GM03348 (cell line): ENCODE results near the gene POU2F1.
A peak's percentile ranks its signal among the peaks of the same experiment; 100 is the strongest.

ENCODE experiments used
- DNase-seq: peaks from one replicate; pipeline ENCODE4 v3.0.0; 2012; ENCODE audit warnings: low spot score

The POU2F1 gene

DNA sequence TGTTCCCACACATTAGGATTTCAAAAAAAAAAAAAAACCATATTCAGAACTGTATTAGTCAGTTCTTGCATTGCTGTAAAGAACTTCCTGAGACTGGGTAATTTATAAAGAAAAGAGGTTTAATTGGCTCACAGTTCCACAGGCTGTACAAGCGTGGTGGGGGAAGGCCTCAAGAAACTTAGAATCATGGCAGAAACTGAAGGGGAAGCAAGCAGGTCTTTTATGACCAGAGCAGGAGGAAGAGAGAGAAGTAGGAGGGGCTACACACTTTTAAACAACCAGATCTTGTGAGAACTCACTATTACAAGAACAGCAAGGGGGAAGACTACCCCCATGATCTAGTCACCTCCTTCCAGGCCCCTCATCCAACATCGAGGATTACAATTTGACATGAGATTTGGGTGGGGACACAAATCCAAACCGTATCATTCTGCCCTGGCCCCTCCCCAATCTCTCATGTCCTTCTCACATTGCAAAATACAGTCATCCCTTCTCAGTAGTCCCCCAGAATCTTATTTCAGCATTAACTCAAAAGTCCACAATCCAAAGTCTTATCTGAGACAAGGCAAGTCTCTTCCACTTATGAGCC lies 51.8 kb downstream of the POU2F1 start:
- no peak for DNase-seq

- peak; percentile 7 for DNase-seq
These were observed 52.5 kb downstream of the POU2F1 start for GRCh38 chr1:167273027-167273800.

- DNase-seq: no peak
These were observed 53.4 kb downstream of the POU2F1 start for GRCh38 chr1:167274061-167274460.

- no peak for DNase-seq
These were observed 56.3 kb downstream of the POU2F1 start for GRCh38 chr1:167276969-167277368.

DNA sequence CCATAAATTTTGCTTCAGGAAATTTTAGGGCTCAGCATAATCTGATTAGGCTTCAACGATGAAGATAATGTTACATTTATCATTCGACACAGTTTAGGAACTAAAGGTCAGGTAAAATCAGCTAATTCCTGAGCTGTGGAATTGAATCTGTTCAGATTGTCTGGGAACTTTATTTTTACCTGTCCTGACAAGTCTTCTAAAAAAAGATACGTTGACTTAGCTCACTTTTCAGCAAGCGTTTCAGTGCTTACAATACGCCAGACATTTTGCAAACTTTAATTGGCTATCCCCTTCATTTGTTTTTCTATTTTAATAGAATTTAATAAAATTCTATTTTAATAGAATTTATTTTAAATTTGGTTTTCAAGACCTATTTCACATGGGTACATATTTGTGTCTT lies 57.8 kb downstream of the POU2F1 start:
- no peak for DNase-seq

DNA sequence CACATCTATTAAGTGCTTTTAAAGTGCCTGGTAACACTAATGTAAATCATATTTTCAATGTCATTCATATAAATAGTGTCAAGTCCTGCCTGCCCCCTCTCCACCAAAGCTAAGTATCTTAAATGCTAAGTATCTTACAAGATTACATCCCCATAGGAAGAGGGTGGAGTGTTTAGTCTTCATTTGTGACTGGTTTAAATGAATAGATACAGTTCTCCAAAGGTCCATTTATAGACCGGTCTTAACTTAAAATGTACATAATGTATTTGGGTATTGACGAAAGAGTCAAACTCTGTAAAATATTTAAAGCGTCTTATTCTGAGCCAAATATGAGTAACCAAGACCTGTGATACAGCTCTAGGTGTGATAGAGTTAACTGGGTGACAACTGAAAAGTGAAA lies 60.2 kb downstream of the POU2F1 start:
- no peak for DNase-seq

DNA sequence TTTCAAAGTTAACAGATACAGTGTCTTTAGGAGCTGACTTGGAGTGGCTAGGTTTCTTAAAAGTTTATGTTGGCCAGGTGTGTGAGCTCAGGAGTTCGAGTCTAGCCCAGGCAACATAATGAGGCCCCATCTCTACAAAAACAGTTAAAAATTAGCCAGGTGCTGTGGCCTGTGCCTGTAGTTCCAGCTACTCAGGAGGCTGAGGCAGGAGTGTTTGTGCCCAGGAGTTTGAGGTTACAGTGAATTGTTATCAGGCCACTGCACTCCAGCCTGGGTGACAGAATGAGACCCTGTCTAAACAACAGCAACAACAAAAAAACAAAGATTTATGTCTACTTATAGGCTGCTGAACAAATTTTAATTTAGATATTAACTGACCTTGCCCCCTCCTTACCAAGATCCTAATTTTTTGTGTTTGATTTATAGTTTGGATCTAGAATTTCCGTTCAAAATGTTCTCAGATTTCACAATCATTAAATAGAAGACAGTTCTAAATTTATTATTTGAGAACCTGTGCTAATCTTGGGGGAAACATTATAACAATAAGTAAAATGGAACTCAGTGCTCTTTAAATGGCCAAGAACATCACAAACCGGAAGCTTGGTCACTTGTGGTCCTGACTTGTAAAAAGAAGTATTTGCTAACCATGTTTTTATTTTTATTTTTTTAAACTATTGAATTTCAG lies 67.8 kb downstream of the POU2F1 start:
- DNase-seq: no peak

GRCh38 chr1:167289075-167289442 lies 68.4 kb downstream of the POU2F1 start:
- no peak for DNase-seq

- DNase-seq: no peak
These were observed 69.3 kb downstream of the POU2F1 start for GRCh38 chr1:167289966-167290365.

GRCh38 chr1:167291539-167292185 lies 71.0 kb downstream of the POU2F1 start:
- no peak for DNase-seq

DNA sequence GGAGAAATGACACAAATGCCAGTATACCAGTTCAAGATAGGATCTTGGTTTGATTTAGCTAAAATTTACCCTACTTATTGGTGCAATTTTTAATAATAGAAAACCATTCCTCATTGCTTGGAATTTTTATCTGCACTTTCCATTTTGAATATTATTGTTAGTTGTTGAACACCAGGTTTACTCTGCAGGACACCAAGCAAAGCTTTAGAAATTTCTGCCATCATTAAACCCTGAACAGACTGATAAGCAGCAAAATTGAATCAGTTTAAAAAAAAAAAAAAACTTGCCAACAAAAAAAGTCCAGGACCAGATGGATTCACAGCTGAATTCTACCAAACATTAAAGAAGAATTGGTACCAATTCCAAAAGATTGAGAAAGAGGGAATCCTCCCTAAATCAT lies 71.5 kb downstream of the POU2F1 start:
- no peak for DNase-seq

DNA sequence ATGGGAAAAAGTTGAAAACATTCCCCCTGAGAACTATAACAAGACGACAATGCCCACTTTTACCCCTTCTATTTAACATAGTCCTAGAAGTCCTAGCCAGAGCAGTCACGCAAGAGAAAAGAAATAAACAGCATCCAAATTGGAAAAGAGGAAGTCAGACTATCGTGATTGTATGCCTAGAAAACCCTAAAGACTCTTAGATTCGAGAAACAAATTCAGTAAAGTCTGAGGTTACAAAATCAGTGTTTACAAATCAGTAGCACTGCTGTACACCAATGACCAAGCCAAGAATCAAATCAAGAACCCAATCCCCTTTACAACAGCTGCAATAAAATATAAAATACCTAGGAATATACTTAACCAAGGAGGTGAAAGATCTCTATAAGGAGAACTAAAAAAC lies 72.4 kb downstream of the POU2F1 start:
- DNase-seq: no peak

DNA sequence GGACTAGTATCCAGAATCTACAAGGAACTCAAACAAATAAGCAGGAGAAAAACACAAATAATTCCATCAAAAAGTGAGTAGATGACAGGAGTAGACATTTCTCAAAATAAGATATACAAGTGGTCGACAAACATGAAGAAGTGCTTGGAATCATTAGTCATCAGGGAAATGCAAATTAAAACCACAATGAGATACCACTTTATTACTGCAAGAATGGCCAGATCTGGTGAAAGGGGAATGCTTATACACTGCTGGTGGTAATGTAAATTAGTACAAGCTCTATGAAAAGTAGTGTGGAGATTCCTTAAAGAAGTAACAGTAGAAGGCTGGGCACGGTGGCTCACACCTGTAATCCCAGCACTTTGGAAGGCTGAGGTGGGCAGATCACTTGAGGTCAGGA lies 73.8 kb downstream of the POU2F1 start:
- DNase-seq: no peak

DNA sequence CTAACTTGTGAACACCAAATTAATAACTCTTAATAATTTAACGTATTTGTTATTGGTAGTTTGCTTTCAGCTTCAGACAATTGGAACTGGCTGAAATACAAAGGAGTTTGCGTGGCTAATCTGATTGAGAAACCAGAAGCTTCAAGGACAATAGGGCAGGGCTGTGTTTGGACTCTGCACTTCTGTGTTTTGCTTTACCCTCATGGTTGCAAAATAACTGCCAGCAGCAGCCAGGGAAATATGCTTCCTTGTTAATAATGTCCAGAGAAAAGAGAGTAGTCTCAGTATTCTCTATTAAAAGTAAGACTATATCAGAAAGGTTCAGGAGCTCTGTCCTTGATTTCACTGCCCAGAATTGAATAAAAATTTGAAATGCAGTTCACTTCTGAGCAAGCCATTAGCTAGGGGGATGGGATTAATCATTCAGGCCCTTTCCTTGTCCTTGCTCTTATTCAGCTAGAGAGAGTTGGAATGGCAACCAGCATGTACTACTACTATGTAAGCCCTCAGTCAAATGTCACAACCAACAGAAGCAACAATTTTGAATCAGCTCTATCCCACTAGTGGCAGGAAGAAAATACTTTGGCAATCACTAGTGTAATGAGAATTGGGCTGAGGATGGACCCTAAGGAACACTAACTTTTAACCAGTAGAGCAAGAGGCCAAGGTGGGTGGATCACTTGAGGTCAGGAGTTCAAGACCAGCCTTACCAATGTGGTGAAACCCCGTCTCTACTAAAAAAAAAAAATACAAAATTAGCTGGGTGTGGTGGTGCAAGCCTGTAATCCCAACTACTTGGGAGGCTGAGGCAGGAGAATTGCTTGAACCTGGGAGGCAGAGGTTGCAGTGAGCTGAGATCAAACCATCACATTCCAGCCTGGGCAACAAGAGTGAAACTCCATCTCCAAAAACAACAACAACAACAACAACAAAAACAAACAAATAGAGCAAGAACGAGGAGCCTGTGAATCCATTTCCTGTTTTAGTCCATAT lies 76.8 kb downstream of the POU2F1 start:
- DNase-seq: peak; percentile 24

DNA sequence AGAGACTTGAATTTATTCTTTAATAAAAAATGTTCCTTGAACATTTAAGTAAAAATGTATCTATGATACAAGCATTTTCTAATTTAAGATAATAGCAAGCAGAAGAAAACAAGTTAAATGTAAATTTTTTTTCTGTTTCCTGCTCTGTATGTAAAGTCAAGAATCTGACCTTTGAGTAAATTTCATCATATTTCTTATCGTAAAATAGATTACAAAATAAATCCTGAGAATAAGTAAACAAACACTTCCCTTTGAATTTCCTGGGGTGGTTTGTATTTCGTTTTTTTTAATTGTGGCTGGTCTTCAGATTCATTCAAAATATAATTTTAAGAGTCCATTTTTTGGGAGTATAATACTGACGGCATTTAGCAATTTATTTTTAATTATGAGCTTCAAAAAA lies 77.6 kb downstream of the POU2F1 start:
- DNase-seq: no peak

DNA sequence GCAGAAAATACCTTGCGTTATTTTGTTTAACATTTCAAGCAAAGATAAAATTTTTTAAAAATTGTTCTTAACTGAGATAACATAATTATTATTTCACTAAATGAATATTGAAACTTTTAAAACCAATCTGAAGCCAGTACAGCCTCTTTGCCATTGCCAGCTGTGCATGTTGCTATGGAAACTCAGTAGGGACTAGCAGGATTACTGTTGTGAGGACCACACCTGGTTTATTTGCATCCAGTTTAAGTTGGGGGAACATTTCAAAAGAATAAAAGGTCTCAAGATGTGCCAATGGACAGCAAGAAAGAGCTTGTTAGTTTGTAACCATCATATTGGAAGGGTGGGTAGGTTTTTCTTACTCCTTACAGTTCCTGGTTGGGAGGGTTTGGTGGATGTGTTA lies 80.7 kb downstream of the POU2F1 start:
- DNase-seq: no peak

DNA sequence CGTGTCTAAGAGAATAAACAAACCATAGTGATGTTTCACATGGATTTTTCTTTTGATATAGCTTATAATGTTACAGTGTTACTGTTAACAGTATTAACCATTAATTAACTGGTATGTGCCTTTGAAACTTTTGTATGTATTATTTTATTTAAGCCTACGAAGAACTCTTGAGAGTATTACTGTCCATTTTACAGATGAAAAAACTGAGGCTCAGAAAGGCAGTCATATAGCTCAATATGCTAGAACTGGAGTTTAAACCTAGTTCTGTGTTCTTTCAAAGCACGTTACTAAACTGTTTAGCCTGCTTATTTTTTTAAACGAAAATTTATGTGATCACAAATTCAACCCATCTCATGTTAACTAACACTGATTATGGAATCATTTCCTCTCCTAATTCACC lies 83.5 kb downstream of the POU2F1 start:
- no peak for DNase-seq

DNA sequence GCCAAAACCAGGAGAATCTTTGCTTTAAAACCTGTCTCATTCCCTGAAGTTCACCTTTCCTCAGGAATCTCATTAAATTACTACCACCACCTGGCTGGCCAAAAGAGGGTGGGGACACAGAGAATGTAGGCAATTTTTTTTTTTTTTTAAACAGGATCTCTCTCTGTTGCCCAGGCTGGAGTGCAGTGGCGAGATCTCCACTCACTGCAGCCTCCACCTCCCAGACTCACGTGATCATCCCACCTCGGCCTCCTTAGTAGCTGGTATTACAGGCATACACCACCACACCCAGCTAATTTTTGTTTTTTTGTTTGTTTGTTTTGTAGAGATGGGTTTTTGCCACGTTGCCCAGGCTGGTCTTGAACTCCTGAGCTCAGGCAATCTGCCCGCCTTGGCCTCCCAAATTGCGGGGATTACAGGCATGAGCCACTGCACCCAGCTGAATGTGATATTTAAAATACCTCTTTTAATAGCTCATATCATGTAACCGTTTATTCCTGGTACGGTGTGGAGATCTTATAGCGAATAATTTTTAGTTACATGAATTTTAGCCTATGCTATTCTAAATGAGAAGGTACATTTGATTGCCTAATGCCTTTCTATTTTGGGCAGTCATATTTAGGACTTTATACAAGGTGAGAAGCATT lies 84.5 kb downstream of the POU2F1 start:
- DNase-seq: no peak

DNA sequence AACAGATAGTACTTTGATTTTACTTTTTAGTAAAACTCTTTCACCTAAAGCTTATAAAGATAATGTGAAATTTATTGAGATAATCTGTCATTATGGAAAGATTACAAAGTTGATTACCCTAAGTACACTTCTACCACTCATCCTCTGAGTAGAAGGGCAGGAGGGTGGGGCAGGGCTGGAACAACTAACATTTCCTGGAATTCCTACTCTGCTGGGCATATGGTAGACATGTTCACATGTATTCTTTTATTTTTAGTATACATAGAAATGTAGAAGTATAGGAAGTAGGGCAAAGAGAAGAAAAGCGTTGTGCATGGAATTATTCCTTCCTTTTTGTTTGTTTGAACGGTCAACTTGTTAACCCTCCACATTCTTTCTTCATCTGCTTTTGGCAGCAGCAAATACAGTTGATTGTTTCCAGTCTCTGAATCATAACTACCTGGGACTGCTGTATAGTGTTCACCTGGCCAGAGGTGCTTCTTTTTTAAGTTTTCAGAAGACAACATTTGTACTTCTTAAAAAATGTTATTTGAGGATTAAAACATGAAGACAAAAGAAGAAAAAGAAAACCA lies 85.1 kb downstream of the POU2F1 start:
- DNase-seq: no peak

- no peak for DNase-seq
These were observed 90.0 kb downstream of the POU2F1 start for GRCh38 chr1:167310732-167311131.

DNA sequence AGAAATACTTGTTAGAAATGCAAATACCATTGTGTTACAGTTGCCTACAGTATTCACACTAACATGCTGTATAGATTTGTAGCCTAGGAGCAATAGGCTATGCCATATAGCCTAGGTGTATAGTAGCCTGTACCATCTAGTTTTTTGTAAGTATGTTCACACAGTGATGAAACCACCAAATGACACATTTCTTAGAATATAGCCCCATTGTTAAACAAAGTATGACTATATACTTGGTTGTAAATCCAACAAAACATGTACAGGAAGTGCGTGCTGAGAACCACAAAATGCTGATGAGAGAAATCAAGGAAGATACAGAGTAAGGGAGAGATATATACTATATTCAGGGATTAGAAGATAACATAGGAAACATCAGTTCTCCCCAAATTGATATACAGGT lies 92.2 kb downstream of the POU2F1 start:
- DNase-seq: no peak
